SK-N-SH treated with all-trans-retinoic acid at 6 μM for 48 hours (cell line): ENCODE measurements around the gene TTC33.

Experiments used
- ATAC-seq: fragments of 200-7000 bp; cut with Tn5 transposase; 3 replicates; pipeline ENCODE4 v1.9.1; 2020; ENCODE audit warnings: mild to moderate bottlenecking, moderate library complexity
- ARNTL ChIP-seq: fragments of 450-650 bp; formaldehyde crosslinking; IDR thresholded peaks from 2 replicates; pipeline ENCODE4 v1.5.0; 2020; ENCODE audit warnings: low read depth, mild to moderate bottlenecking, moderate library complexity, borderline replicate concordance
- BACH2 ChIP-seq: fragments of 250-450 bp; sonication (Bioruptor Pico); IDR thresholded peaks from 2 replicates; pipeline ENCODE4 v1.9.0; 2021; ENCODE audit warnings: mild to moderate bottlenecking, borderline replicate concordance
- CREB5 ChIP-seq: fragments of 250-450 bp; sonication (Bioruptor Pico); IDR thresholded peaks from 2 replicates; pipeline ENCODE4 v1.5.1; 2020; ENCODE audit warnings: low read depth, mild to moderate bottlenecking, moderate library complexity
- CSDC2 ChIP-seq: fragments of 250-450 bp; sonication (Bioruptor Pico); IDR thresholded peaks from 2 replicates; pipeline ENCODE4 v1.5.0; 2020; ENCODE audit warnings: mild to moderate bottlenecking, moderate library complexity
- CSRNP3 ChIP-seq: fragments of 250-450 bp; sonication (Bioruptor Pico); IDR thresholded peaks from 2 replicates; pipeline ENCODE4 v1.5.1; 2021; ENCODE audit warnings: mild to moderate bottlenecking, moderate library complexity
- ESRRG ChIP-seq: fragments of 250-450 bp; sonication (Bioruptor Pico); IDR thresholded peaks from 2 replicates; pipeline ENCODE4 v1.6.1; 2021; ENCODE audit warnings: mild to moderate bottlenecking
- GLIS3 ChIP-seq: fragments of 250-450 bp; sonication (Bioruptor Pico); IDR thresholded peaks from 2 replicates; pipeline ENCODE4 v1.5.0; 2020; ENCODE audit warnings: mild to moderate bottlenecking, moderate library complexity
- ISL1 ChIP-seq: fragments of 250-450 bp; sonication (Bioruptor Pico); IDR thresholded peaks from 2 replicates; pipeline ENCODE4 v2.1.2; 2022; ENCODE audit warnings: mild to moderate bottlenecking, moderate library complexity
- OSR1 ChIP-seq: fragments of 250-450 bp; sonication (Bioruptor Pico); IDR thresholded peaks from 2 replicates; pipeline ENCODE4 v1.8.0; 2022; ENCODE audit warnings: moderate library complexity, mild to moderate bottlenecking, inconsistent platforms
- PATZ1 ChIP-seq: fragments of 250-450 bp; sonication (Bioruptor Pico); IDR thresholded peaks from 2 replicates; pipeline ENCODE4 v1.8.0; 2020; ENCODE audit warnings: mild to moderate bottlenecking, moderate library complexity, borderline replicate concordance
- POU6F1 ChIP-seq: fragments of 250-450 bp; sonication (Bioruptor Pico); IDR thresholded peaks from 2 replicates; pipeline ENCODE4 v1.8.0; 2021; ENCODE audit warnings: low read depth, mild to moderate bottlenecking, moderate library complexity, borderline replicate concordance
- PPARA ChIP-seq: fragments of 250-450 bp; sonication (Bioruptor Pico); IDR thresholded peaks from 2 replicates; pipeline ENCODE4 v1.5.0; 2020; ENCODE audit warnings: mild to moderate bottlenecking, borderline replicate concordance
- RARB ChIP-seq: fragments of 250-450 bp; sonication (Bioruptor Pico); IDR thresholded peaks from 2 replicates; pipeline ENCODE4 v1.8.0; 2021; ENCODE audit warnings: mild to moderate bottlenecking, moderate library complexity
- SNAI2 ChIP-seq: fragments of 250-450 bp; sonication (Bioruptor Pico); IDR thresholded peaks from 2 replicates; pipeline ENCODE4 v1.5.0; 2020; ENCODE audit warnings: mild to moderate bottlenecking, moderate library complexity
- TOX ChIP-seq: fragments of 250-450 bp; sonication (Bioruptor Pico); IDR thresholded peaks from 2 replicates; pipeline ENCODE4 v1.8.0; 2021; ENCODE audit warnings: mild to moderate bottlenecking, moderate library complexity, borderline replicate concordance
- ZC3H10 ChIP-seq: fragments of 250-450 bp; sonication (Bioruptor Pico); IDR thresholded peaks from 2 replicates; pipeline ENCODE4 v1.5.1; 2021; ENCODE audit warnings: mild to moderate bottlenecking, moderate library complexity
- ZFP3 ChIP-seq: fragments of 250-450 bp; sonication (Bioruptor Pico); IDR thresholded peaks from 2 replicates; pipeline ENCODE4 v1.5.0; 2020; ENCODE audit warnings: mild to moderate bottlenecking, moderate library complexity
- ZFP30 ChIP-seq: fragments of 450-650 bp; formaldehyde crosslinking; IDR thresholded peaks from 2 replicates; pipeline ENCODE4 v1.5.0; 2022; ENCODE audit warnings: mild to moderate bottlenecking, moderate library complexity
- ZNF565 ChIP-seq: fragments of 450-650 bp; formaldehyde crosslinking; conservative IDR thresholded peaks from 2 replicates; pipeline ENCODE4 v1.5.0; 2020; ENCODE audit warnings: low read depth, mild to moderate bottlenecking, moderate library complexity
- ZNF70 ChIP-seq: fragments of 450-650 bp; formaldehyde crosslinking; IDR thresholded peaks from 2 replicates; pipeline ENCODE4 v1.5.0; 2020; ENCODE audit warnings: mild to moderate bottlenecking, moderate library complexity
- ZNF8 ChIP-seq: fragments of 450-650 bp; formaldehyde crosslinking; IDR thresholded peaks from 2 replicates; pipeline ENCODE4 v1.5.0; 2020; ENCODE audit warnings: mild to moderate bottlenecking, moderate library complexity

The TTC33 gene

GRCh38 chr5:40743771-40744170 lies 12.0 kb downstream of the TTC33 start (continued):
- no peak for TF ChIP-seq ZFP3
- no peak for TF ChIP-seq OSR1 (CRISPR knock-in tag)
- TF ChIP-seq BACH2 = no peak

GRCh38 chr5:40738502-40738901 lies 17.3 kb downstream of the TTC33 start:
- no peak for ATAC-seq
- TF ChIP-seq ESRRG (CRISPR knock-in tag) (no peak), TOX (CRISPR knock-in tag) (no peak), ZC3H10 (no peak), ZFP30 (CRISPR knock-in tag) (no peak), ISL1 (no peak), POU6F1 (CRISPR knock-in tag) (no peak), PPARA (no peak), ZFP3 (no peak), CSDC2 (CRISPR knock-in tag) (no peak), PATZ1 (no peak), CREB5 (CRISPR knock-in tag) (no peak), ZNF8 (CRISPR knock-in tag) (no peak), ARNTL (no peak), OSR1 (CRISPR knock-in tag) (no peak), SNAI2 (no peak), CSRNP3 (no peak), BACH2 (no peak), RARB (CRISPR knock-in tag) (no peak), ZNF565 (CRISPR knock-in tag) (no peak)

GRCh38 chr5:40736103-40736875 lies 19.5 kb downstream of the TTC33 start:
- TF ChIP-seq GLIS3 = no peak
- TF ChIP-seq ZC3H10 = no peak
- TF ChIP-seq SNAI2 = no peak
- TF ChIP-seq ZNF8 (CRISPR knock-in tag) = no peak
- no peak for TF ChIP-seq ZNF565 (CRISPR knock-in tag)
- no peak for TF ChIP-seq PATZ1
- TF ChIP-seq CSRNP3 = no peak
- TF ChIP-seq CREB5 (CRISPR knock-in tag) = no peak
- TF ChIP-seq ZFP3 = no peak
- TF ChIP-seq ZNF70 (CRISPR knock-in tag) = no peak
- TF ChIP-seq POU6F1 (CRISPR knock-in tag) = no peak
- TF ChIP-seq TOX (CRISPR knock-in tag) = no peak

More at GRCh38 chr5:40736103-40736875, 19.5 kb downstream of the TTC33 start:
- peak; percentile 92 for ATAC-seq
